HG03439 (cell line): ENCODE data around the gene ZCCHC2.
A peak's percentile ranks its signal among the peaks of the same experiment; 100 is the strongest.

Source experiments
- ATAC-seq: cut with Tn5 transposase; IDR thresholded peaks from one replicate; pipeline ENCODE4 v1.9.1; 2021; ENCODE audit warnings: mild to moderate bottlenecking, moderate library complexity; ENCODE audit not compliant: unreplicated experiment

The ZCCHC2 gene

DNA sequence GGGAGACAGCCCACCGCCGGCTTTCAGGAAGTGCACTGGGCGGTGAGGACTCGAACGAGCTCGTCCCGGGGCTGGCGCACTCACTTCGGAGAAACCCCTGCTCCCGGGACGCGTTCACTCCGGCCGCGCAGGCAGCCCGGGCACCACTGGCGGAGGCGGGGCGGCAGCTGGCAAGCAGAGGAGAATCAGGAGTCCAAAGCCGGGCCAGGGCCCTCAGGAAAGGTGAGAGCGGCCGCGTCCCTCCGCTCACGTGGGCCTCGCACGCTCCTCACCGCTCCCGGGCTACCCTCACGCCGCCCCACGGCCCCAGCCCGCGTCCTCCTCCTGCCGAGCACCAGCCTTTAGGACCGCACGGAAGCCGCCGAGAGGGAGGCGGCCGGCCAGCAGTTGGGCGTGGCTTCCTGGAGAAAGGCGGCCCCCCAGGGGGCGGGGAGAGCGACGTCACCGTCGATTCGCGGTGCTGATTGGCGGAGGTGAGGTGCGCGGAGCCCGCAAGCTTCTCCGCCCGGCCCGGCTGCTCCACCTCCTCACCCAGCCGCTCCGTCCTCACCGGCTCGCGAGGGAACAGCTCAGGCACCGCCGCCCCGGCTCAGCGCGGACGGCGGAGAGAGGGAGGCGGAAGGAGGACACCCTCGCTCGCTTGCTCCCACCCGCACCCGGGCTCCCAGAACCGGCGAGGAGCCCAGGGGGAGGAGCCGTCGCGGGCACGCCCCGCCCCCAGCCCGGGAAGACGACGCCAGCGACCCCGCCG lies at the start of gene ZCCHC2:
Gene ZCCHC2, plus strand, starts transcription at position 522 of the 751 bp plus-strand sequence. CDS start 400 bp downstream, outside the sequence.
- peak; percentile 74 for ATAC-seq

DNA sequence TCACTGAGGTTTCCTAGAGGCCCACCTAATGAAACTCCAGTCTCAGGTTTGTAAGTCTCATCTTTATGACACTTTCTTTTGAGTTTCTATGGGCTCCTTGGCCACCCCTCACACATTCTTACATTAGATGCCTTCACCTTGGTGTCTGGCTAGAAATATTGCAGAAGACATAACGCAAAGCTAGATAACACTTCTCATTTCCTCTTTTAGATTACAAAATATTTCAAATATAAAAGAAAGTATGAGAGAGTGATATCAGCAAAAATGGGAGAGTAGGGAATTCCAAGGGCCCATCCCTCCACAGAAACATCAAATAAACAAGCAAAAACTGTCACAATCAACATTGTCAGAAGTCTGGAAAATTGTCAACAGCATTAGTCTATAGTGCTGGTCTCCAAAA lies 43.3 kb upstream of the ZCCHC2 start:
- no peak for ATAC-seq

DNA sequence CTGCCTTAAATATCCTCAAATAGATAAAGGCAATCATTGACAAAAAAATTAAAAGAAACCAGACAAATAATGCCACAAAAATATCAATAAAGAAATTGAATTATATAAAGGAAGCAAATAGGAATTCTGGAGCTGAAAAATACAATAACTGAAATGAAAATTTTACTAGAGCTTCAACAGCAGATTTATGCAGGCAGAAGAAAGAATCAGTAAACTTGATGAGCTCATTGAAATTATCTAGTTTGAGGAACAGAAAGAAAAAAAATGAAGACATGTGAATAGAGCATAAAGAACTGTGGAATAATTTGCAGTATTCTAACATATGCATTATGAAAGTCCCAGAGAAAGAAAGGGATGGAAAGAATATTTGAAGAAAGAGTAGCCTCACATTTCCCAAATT lies 41.9 kb upstream of the ZCCHC2 start:
- no peak for ATAC-seq

DNA sequence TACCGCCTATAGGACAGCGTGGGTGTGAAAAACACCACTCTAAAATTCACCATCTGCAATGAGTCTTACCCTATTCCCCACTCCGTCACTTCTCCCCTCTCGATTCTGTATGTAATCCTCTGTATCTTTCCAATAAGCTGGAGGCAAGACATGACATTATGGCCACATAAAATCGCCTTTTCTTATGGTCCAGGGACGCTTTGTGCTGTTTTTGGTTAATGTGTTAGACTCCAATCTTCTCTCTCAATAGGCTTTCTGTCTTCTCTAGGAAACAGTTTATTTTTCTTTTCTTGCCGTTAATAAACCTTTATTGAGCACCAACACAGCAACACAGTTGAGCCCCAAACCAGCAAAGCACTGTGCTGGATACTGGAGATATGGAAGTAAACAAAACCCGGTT lies 37.9 kb upstream of the ZCCHC2 start:
- ATAC-seq = no peak

DNA sequence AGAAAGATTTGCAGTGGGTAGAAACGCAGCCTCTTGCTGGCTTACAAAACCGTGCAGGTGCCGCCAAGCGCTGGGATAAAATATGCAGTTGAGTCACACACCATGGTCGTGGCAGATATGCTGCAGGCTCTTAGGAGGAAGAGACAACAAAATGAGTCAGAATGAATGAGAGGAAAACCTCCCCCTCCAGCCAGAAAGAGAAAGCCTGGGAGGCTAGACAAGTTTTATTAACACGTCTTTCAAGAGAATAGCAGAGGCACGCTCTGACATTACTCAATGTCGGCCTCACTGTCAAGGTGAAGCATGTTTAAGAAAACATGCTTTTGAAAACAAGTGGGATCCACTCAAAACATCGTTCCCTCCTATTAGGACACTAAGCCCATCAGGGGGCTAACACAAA lies 37.1 kb upstream of the ZCCHC2 start:
- ATAC-seq = no peak

DNA sequence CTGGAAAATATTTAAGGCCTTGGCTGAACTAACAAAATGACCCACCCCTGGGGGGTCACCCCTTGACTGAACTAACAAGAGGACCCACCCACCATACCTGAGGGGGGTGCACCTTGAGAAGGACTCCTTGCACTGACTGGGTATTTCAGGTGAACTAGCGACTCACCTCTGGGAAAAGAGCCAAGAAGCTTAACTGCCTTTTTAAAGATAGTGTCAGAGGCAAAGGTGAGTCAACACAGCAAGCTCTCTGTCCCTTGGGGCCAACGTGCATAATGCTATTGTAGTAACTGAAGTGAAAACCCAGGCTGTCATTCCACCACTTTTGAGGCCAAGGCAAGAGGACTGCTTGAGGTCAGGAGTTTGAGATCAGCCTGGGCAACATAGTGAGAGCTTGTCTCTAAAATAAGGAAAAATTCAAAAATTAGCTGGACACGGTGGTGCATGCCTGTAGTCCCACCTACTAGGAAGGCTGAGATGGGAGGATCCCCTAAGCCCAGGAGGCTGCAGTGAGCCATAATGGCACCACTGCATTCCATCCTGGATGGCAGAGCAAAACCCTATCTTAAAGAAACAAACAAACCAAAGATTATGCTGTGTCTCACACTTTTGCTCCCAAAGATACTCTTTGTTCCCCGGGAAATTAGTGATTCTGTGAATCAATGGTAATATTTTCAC lies 36.4 kb upstream of the ZCCHC2 start:
- ATAC-seq = no peak

DNA sequence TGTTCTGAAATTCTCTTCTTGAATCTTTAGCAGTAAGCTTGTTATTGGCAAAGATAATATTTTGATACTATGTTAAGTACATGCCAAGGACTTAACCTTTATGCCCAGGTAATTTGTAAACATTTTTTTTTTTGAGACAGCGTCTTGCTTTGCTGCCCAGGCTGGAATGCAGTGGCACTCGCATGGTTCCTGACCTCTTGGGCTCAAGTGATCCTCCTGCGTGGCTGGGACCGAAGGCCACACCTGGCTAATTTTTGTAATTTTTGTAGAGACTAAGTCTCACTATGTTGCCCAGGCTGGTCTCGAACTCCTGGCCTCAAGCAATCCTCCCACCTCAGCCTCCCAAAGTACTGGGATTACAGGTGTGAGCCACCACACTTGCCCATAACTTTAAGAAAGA lies 35.7 kb upstream of the ZCCHC2 start:
- no peak for ATAC-seq

DNA sequence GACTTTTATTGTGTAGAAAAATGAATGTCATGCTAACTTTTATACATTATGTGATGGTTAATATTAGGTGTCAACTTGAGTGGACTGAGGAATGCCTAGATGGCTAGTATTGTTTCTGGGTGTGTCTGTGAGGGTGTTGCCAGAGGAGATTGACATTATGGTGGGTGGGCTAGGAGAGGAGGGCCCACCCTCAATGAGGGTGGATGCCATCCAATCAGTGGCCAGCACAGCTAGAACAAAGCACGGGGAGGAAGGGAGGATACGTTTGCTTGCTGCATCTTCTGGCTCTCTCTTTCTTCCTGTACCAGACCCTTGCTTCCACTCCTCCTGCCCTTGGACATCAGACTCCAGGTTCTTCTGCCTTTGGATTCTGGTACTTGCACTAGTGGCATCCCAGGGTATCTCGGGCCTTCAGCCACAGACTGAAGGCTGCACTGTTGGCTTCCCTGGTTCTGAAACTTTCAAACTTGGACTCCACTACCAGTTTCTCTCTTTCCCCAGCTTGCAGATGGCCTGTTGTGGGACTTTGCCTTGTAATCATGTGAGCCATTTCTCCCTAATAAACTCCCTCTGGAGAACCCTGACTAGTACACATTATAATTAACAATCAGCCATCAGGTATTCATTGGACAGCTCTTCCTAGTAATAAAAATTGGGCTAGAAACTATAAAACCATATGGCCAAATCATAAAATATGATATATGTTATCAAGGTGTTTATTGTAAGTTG lies 31.7 kb upstream of the ZCCHC2 start:
- no peak for ATAC-seq

DNA sequence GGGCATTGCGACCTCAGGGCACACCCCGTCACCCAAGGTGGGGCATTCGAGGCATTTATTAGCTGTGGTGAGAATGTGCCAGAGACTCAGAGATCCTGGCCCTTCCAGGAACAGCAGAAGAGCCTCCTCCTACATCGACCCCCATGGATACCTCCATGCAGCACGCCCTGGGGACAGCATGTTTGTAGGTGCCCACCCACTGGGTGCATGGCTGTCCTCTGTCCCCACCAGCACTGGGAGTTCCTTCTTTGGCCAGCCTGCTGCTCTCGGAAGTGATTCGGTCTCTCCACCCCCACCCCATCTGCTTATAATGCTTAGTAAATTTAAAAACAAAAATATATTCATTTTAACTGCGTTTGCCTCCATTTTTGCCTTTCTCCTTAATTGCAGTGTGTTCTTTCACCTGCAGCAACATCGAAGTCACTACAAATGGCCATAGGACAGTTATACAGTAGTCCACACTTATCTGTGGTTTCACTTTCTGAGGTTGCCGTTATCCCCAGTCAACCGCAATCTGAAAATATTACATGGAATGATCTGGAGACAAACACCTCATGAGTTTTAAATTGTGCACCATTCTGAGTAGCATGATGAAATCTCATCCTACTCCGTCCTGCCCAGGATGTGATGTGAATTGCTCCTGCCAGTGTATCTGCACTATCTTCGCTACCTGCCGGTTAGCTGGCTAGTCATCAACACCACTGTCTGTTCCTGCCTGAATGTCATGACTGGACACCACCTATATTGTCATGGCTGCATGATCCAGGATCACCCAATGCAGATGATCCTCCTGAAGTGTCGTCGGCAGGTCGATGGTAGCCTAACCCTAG lies 29.6 kb upstream of the ZCCHC2 start:
- ATAC-seq = no peak

DNA sequence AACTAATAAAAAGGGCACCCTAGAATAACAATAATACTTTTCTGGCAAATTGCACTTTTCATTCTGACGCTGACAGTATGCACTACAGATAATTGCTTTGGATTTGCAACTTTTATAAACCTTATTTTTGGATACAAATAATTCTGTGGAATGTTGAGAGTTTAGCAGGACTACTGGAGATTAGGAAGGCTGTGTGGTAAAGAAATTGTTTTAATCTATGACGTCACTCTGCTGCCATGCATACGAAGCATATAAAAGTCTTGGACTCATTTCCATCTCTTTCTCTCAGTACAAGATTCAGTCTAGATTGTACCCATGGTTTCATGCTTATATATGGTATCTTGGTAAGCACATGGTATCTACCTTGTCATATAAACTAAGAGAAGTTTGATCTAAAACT lies 28.1 kb upstream of the ZCCHC2 start:
- ATAC-seq = no peak

DNA sequence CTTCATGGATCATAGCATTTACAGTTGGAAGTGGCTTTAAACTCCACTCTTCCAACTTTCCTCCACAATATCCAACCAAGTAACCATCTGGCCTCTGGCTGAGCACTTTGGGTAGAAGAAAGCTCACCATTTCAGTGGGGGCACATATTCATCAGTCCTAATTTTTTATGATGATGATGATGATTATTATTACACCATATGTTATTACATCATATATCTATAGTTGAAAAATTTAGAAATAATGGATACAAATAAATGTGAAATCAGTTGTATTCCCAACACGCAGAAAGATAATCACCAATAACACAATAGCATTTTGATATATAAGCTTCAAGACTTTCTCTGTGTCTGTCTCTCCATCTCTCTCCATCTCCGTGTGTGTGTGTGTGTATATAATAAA lies 26.6 kb upstream of the ZCCHC2 start:
- no peak for ATAC-seq

DNA sequence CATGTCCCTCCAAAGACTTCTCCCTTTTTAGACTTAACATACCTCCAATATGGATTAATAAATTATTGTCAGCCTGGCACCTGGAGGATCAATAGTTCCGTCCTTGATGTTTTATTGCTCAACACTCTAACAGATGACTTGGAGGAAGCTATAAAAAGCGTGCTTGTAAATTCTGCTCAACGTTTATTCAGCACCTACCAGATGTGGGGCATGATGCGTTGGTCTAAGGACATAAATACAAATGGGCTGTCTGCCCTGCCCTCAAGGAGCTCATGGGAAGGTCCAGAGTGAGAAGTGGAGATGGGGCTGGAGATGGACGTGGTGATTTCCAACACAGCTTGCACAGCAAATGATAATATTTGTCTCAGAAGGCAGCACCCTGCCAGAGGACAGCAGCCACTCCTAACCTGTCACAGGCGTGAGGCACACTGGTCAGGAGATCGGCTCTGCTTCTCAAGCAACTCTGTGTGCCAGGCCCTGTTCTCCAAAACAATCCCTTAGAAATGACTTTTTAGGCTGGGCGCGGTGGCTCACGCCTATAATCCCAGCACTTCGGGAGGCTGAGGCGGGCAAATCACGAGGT lies 25.5 kb upstream of the ZCCHC2 start:
- ATAC-seq = no peak

DNA sequence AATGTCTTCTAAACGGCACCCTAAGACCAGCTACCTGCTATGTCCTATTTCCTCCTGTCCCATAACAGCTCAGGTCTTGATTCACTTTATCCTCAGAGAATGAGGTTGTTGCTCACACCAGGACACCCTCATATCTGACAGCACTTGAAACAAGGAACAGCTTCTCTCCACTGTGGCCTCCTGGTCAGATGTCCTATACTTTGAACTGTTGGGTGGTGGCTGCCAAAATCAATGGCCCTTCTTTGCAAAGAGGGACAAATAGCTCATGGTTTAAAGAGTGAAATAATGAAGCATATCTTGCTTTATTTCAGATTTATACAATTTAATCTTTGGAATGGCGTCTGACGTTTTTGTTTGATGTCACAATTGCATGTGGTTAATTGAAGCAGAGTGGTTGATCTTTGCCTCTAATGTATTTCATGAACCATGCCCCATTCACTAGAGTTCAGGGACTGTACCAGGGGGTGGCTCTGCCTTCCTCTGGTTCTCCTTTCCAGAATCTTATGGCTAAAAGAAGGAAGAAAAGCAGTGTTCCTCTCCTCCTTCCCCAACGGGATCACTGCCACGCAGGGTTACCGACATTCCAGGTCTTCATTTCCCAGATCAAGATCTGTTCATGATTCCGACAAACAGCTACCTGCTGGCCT lies 24.1 kb upstream of the ZCCHC2 start:
- no peak for ATAC-seq

DNA sequence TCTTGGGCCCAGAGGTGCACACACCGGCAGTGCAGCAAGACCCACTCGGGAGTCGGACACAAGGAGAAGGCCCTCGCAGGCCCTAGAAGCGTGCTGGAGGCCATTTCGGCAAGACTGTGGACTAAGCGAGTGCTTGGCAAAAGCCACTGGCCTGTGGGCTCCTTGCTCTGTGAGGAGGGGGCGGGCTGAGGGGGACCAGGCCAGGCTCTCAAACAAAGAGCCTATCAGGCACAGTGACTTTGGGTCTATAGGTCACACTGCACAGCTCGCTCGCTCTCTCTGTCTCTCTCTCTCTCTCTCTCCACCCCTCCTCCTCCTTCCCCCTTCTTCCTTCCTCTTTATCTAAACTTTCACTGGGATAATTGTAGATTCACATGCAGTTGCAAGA lies 23.6 kb upstream of the ZCCHC2 start:
- ATAC-seq = no peak

DNA sequence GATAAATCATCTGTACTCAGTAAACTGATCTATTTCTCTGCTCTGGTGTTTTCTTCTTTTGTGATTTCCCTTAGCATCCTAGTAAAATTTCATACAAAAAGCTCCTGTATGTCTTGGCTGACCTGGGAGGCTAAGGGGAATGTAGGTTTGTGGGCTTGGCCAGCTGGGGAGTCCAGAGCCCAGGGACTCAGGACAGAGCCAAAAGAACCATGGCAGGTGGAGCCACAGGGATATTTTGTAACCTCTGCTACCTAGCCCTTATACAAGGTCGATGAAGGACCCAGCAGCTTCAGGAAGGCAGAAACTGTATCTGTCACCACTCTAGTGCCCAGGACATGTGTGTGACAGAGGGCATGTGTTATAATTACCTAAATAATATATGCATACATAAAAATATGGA lies 22.7 kb upstream of the ZCCHC2 start:
- ATAC-seq = no peak

DNA sequence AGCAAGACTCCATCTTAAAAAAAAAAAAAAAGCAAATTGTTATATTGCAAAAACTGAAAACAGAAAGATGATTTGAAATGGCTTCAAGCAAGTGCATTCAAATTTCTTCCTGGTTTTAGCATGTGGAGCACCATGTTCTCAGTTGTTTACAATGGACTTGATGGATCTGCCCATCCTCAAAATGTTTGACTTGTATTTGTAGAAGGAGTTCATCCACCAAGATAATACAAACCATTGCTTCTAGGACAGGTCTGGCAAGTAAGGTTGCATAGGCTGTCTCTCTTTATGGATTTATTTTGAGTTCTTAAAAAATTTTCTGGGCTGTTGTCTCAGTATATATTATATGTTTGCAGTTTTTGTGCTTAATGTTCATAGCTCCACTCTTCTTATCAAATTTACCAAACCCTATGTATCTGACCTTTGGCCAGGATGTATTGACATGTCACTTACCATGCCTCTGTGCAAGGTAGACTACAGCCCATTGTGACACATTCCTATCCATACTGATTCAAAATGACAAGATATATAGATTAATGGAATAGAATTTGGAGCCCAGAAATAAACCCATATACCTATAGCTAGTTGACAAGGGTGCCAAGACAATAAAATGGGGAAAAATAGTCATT lies 21.7 kb upstream of the ZCCHC2 start:
- ATAC-seq = no peak

DNA sequence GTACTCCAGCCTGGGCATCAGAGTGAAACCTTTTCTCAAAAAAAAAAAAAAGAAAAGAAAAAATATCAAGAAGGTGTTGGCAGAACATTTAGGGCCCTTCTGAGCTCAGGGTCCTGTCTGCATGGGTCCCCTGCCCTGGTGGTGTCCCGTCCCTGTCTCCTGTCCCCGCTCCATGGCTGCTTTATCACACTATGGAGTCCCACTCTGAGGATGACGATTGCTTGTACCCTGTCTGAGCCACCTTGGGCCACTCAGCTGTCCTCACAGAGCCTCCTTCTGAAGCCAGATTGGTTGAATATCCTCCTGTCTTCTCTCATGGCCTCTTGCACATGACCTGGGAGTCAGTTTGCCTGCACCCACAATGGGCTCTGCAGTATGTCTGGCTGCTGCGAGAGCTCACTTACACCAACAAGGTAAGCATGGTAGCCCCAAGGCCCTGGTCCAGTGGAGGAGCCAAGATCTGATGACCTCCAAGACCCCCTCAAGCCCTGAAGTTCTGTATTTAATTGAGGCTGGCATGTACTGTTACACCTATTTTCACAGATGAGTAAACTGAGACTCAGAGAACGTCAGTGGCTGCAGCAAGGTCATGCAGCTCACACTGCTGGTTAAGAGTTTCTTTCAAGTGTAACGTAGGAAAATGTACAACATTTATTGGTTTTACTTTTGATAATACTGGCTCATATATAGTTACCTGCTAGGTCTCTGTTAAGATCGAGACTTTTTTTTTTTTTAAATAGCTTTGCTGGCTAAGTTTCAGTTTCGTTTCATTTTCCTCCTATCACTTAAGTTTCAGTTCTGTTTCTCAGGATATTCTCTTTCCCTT lies 16.9 kb upstream of the ZCCHC2 start:
- ATAC-seq = peak; percentile 90

DNA sequence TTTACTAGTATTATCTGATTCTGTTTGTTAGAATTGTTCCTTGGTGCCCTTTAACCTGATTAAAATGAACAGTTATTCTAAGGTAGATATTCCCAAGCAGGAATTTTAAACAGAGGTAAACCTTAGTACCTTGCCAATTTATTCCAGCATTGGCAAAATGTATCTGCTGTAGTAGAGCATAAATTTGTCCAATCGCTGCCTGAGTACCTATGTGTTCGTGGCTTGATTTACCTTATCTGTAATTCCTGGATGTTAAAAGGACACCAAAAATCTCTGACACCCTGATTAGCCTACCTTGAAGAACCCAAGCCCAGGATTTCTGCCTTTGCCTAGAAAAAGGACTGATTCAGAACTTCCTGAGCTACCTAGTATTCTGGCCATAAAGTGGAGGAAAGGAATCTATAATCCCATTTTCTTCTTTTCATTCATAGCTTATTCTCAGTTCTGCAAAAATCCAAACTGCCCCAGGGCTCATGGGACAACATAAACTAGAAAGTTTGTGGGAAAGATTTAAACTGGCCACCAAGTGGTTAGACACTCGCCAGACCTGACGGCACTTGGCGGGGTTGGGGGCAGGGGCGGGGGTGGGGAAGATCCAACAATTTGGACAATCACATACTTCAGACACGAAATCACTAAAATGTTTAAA lies 16.2 kb upstream of the ZCCHC2 start:
- no peak for ATAC-seq
